GM06990 (cell line): ENCODE measurements around the gene MACROH2A2.

Source experiments
- DNase-seq: peaks from one replicate; pipeline ENCODE4 v3.0.0-alpha.2; 2011; ENCODE audit not compliant: insufficient read length; ENCODE audit errors: extremely low read depth
- H3K27me3 ChIP-seq: replicated peaks from 2 replicates; pipeline ENCODE4 v1.6.0; 2011; ENCODE audit warnings: low read length; ENCODE audit not compliant: control insufficient read depth, insufficient read depth
- H3K36me3 ChIP-seq: 2 replicates; pipeline ENCODE4 v1.5.1; 2011; ENCODE audit warnings: low read length; ENCODE audit not compliant: control insufficient read depth, insufficient read depth
- H3K4me3 ChIP-seq: replicated peaks from 2 replicates; pipeline ENCODE4 v1.5.1; 2011; ENCODE audit warnings: low read depth, mild to moderate bottlenecking, control low read depth, low read length
- CTCF ChIP-seq: IDR thresholded peaks from 2 replicates; pipeline ENCODE4 v1.5.1; 2011; ENCODE audit warnings: low read length, control low read depth, mild to moderate bottlenecking, inconsistent platforms; ENCODE audit not compliant: insufficient read depth, poor library complexity, severe bottlenecking

MACROH2A2 gene

GRCh38 chr10:70160798-70161197 is 108.2 kb downstream of the MACROH2A2 start:
- Histone ChIP-seq H3K36me3 (peaks cover 7% of the 10 kb centered on the region), H3K4me3 (no peak overlapping the region), H3K27me3 (no peaks in the 10 kb centered on the region)
- no peak for DNase-seq
- TF ChIP-seq CTCF = no peak
